AG04450 (cell line): ENCODE data around the gene CACHD1. TPM values are rescaled to one million over a fixed set of nuclear protein-coding genes. Genes with fewer than 3 reads are reported as not detected.

Experiments
- CTCF ChIA-PET: fragments of 300-600, 350-600 bp; formaldehyde crosslinking; extraction: SDS; loops from one replicate; lab custom pipeline; 2022; ENCODE audit warnings: antibody characterized with exemption, inconsistent platforms; lab: Charles Lee
- POLR2A ChIA-PET: fragments of 350-600 bp; formaldehyde crosslinking; extraction: SDS; loops from one replicate; lab custom pipeline; 2021; ENCODE audit warnings: antibody characterized with exemption, inconsistent platforms; lab: Yijun Ruan, JAX
- DNase-seq: peaks from one replicate; pipeline ENCODE4 v3.0.0-alpha.2; 2011; ENCODE audit warnings: low read depth, low spot score
- H3K27ac ChIP-seq: one replicate; pipeline ENCODE4 v1.5.1; 2012; ENCODE audit warnings: low read depth, low read length, control low read depth
- H3K27me3 ChIP-seq: one replicate; pipeline ENCODE4 v1.6.0; 2012; ENCODE audit warnings: low read length; ENCODE audit not compliant: control insufficient read depth, insufficient read depth
- H3K4me3 ChIP-seq: 2 replicates; pipeline ENCODE4 v1.5.1; 2011; ENCODE audit warnings: mild to moderate bottlenecking, low read depth, low read length, control low read depth
- H3K9me3 ChIP-seq: 2 replicates; pipeline ENCODE4 v1.5.1; 2012; ENCODE audit warnings: low read length; ENCODE audit not compliant: control insufficient read depth, insufficient read depth
- polyA plus RNA-seq: library from polyadenylated mRNA; depleted of rRNA; stranded (reverse); fragments of >200 nt; gene quantifications from 2 replicates; pipeline ENCODE4 v1.2.3, GENCODE V29; 2011
- TF ChIP-seq, protein P1 (sequence below): IDR thresholded peaks from 2 replicates; pipeline ENCODE4 v1.5.1; 2011; ENCODE audit warnings: low read depth, low read length, control low read depth, inconsistent platforms

The CACHD1 gene
- polyA plus RNA-seq, 1 experiment = 3.5 TPM

- H3K9me3 ChIP-seq = no peaks in the 10 kb centered on the region; the same call in 1 of the 2 replicates
- CTCF ChIA-PET = interaction anchor here (0.7 to 1.2 kb wide), 2 partner anchors 46 to 204 kb away, joined by 3 to 4 read pairs; no protein-coding TSS in a partner anchor
- TF ChIP-seq, protein P1, sequence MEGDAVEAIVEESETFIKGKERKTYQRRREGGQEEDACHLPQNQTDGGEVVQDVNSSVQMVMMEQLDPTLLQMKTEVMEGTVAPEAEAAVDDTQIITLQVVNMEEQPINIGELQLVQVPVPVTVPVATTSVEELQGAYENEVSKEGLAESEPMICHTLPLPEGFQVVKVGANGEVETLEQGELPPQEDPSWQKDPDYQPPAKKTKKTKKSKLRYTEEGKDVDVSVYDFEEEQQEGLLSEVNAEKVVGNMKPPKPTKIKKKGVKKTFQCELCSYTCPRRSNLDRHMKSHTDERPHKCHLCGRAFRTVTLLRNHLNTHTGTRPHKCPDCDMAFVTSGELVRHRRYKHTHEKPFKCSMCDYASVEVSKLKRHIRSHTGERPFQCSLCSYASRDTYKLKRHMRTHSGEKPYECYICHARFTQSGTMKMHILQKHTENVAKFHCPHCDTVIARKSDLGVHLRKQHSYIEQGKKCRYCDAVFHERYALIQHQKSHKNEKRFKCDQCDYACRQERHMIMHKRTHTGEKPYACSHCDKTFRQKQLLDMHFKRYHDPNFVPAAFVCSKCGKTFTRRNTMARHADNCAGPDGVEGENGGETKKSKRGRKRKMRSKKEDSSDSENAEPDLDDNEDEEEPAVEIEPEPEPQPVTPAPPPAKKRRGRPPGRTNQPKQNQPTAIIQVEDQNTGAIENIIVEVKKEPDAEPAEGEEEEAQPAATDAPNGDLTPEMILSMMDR = no peak
- peak overlapping the region; percentile 11 for H3K27ac ChIP-seq
- POLR2A ChIA-PET = no interaction called here
- peak overlapping the region; percentile 67 for H3K4me3 ChIP-seq
- peaks cover 13% of the 10 kb centered on the region for H3K27me3 ChIP-seq
- DNase-seq = no peak
Observed at GRCh38 chr1:64471218-64472039, 1.5 kb downstream of the CACHD1 start.

DNA sequence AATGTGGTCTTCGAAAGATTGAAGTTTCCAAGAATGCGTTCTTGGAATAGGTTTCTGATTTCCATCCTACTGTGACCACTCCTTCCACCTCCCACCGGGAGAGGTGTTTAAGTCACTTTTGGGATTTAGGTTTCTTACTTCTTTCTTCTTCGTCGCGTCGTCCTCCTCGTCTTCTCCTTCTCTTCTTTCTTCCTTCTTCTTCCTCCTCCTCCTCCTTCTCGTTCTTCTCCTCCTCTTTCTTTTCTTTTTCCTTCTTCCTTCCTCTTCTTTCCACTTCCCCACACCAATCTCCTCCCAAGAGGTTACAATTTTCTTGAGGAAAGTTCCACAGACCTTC, 2.1 kb downstream of the CACHD1 start:
- Histone ChIP-seq H3K4me3 (peak overlapping the region; percentile 67), H3K27me3 (peaks cover 13% of the 10 kb centered on the region), H3K9me3 (no peaks in the 10 kb centered on the region; the same call in 1 of the 2 replicates), H3K27ac (no peak overlapping the region)
- CTCF ChIA-PET = interaction anchor here (1.2 kb wide), 1 partner anchor 204 kb away, joined by 3 read pairs; no protein-coding TSS in a partner anchor
- no peak for DNase-seq
- POLR2A ChIA-PET = no interaction called here
- TF ChIP-seq, protein P1 = no peak

- ChIA-PET CTCF (interaction anchor here (0.6 to 0.7 kb wide), 2 partner anchors 203 to 343 kb away, joined by 3 to 9 read pairs; no protein-coding TSS in a partner anchor), POLR2A (no interaction called here)
Observed at GRCh38 chr1:64472805-64473204, 2.9 kb downstream of the CACHD1 start.

GRCh38 chr1:64473367-64473766, 3.4 kb downstream of the CACHD1 start:
- H3K4me3 ChIP-seq = no peak overlapping the region
- POLR2A ChIA-PET = no interaction called here
- TF ChIP-seq, protein P1 = no peak
- CTCF ChIA-PET = no interaction called here
- no peaks in the 10 kb centered on the region; the same call in 1 of the 2 replicates for H3K9me3 ChIP-seq
- no peak for DNase-seq
- H3K27me3 ChIP-seq = peaks cover 8% of the 10 kb centered on the region
- H3K27ac ChIP-seq = no peak overlapping the region

More at GRCh38 chr1:64472805-64473204, 2.9 kb downstream of the CACHD1 start:
- H3K27ac ChIP-seq = no peak overlapping the region
- peaks cover 8% of the 10 kb centered on the region for H3K27me3 ChIP-seq
- H3K9me3 ChIP-seq = no peaks in the 10 kb centered on the region; the same call in 1 of the 2 replicates
- no peak for DNase-seq
- TF ChIP-seq, protein P1 = no peak
- H3K4me3 ChIP-seq = no peak overlapping the region

GRCh38 chr1:64474133-64474532, 4.2 kb downstream of the CACHD1 start:
- no peak for DNase-seq
- ChIA-PET POLR2A (no interaction called here), CTCF (interaction anchor here (1.6 kb wide), 1 partner anchor 201 kb away, joined by 7 read pairs; no protein-coding TSS in a partner anchor)
- TF ChIP-seq, protein P1 = no peak
- Histone ChIP-seq H3K4me3 (no peak overlapping the region), H3K27ac (no peak overlapping the region), H3K27me3 (peaks cover 1% of the 10 kb centered on the region), H3K9me3 (no peaks in the 10 kb centered on the region; the same call in 1 of the 2 replicates)
